Suprapubic skin (tissue), 4 donors: ENCODE results near the gene PHACTR4.

ENCODE experiments used
- POLR2A ChIP-seq, 2 donors: fragments of 450-650 bp; IDR thresholded peaks; one replicate each; pipeline ENCODE4 v1.6.1; 2017; ENCODE audit warnings: antibody characterized with exemption in 2 of 2, mild to moderate bottlenecking in 2 of 2, moderate library complexity in 2 of 2
- POLR2AphosphoS5 ChIP-seq, 3 donors: sonication (generic); formaldehyde crosslinking; IDR thresholded peaks; one replicate each; pipeline ENCODE4 v1.6.1; 2017; ENCODE audit warnings: antibody characterized with exemption in 3 of 3
- TF ChIP-seq, protein P1 (sequence below), 2 donors: fragments of 200-600 bp in 1 of 2; fragments of 450-650 bp in 1 of 2; sonication (generic) in 1 of 2; IDR thresholded peaks; one replicate each; pipeline ENCODE4 v1.5.1; 2016 to 2019; ENCODE audit warnings: antibody characterized with exemption in 2 of 2, mild to moderate bottlenecking in 1 of 2, moderate library complexity in 1 of 2

DNA sequence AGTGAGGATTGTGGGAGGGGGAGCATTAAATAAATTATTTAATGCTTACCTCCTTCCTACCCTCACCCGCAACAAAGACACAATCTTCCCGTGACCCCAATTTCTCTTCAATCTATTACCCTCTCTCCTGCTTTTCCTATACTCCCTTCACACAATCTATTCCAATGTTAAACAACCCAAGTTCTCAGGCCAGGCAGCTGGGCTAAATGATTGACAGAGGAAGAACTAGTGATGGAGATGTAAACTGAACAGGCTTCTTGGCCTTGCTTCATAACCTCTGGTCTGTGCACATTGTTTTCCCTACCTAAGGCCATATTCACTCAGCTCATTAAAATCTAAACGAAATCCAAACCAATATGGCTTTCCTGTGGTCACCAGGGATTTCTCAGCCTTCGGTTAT lies 132.4 kb downstream of the PHACTR4 start:
- TF ChIP-seq, protein P1, sequence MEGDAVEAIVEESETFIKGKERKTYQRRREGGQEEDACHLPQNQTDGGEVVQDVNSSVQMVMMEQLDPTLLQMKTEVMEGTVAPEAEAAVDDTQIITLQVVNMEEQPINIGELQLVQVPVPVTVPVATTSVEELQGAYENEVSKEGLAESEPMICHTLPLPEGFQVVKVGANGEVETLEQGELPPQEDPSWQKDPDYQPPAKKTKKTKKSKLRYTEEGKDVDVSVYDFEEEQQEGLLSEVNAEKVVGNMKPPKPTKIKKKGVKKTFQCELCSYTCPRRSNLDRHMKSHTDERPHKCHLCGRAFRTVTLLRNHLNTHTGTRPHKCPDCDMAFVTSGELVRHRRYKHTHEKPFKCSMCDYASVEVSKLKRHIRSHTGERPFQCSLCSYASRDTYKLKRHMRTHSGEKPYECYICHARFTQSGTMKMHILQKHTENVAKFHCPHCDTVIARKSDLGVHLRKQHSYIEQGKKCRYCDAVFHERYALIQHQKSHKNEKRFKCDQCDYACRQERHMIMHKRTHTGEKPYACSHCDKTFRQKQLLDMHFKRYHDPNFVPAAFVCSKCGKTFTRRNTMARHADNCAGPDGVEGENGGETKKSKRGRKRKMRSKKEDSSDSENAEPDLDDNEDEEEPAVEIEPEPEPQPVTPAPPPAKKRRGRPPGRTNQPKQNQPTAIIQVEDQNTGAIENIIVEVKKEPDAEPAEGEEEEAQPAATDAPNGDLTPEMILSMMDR (IDR thresholded peaks at IDR 0.05), result no peak
- no peak for TF ChIP-seq POLR2A (IDR thresholded peaks at IDR 0.05)
- no peak for TF ChIP-seq POLR2AphosphoS5 (IDR thresholded peaks at IDR 0.05)
